Smooth muscle cell (in vitro differentiated cells): ENCODE data around the gene KRT32. TPM values are rescaled to one million over a fixed set of nuclear protein-coding genes. Genes with fewer than 3 reads are reported as not detected.
"Not testable (repeated sequence)": the region's sequence is repeated elsewhere in the genome, so short reads cannot be mapped to it uniquely, and the experiment has no call there.

ENCODE experiments used
- DNase-seq: peaks from one replicate; lab custom pipeline; 2025; ENCODE audit not compliant: unreplicated experiment; lab: John Stamatoyannopoulos, UW
- H2AFZ ChIP-seq: fragments of 200-600 bp; sonication (generic); 2 replicates; pipeline ENCODE4 v1.6.0; 2016; ENCODE audit warnings: antibody characterized with exemption, low read depth, mild to moderate bottlenecking
- H3F3A ChIP-seq: fragments of 200-600 bp; sonication (generic); 2 replicates; pipeline ENCODE4 v1.6.0; 2017; ENCODE audit warnings: antibody characterized with exemption, low read depth
- H3K27ac ChIP-seq: fragments of 200-600 bp; sonication (generic); 2 replicates; pipeline ENCODE4 v1.5.1; 2016; ENCODE audit warnings: low read depth, mild to moderate bottlenecking
- H3K27me3 ChIP-seq: fragments of 200-600 bp; sonication (generic); 2 replicates; pipeline ENCODE4 v1.6.1; 2016; ENCODE audit warnings: low read depth, mild to moderate bottlenecking
- H3K36me3 ChIP-seq: fragments of 200-600 bp; sonication (generic); 2 replicates; pipeline ENCODE4 v1.5.1; 2016; ENCODE audit warnings: low read depth
- H3K4me1 ChIP-seq: fragments of 200-600 bp; sonication (generic); 2 replicates; pipeline ENCODE4 v1.5.1; 2016; ENCODE audit warnings: low read depth
- H3K4me2 ChIP-seq: fragments of 200-600 bp; sonication (generic); 2 replicates; pipeline ENCODE4 v1.6.0; 2016; ENCODE audit warnings: mild to moderate bottlenecking
- H3K4me3 ChIP-seq: fragments of 200-600 bp; sonication (generic); 2 replicates; pipeline ENCODE4 v1.5.1; 2016; ENCODE audit warnings: mild to moderate bottlenecking
- H3K79me2 ChIP-seq: fragments of 200-600 bp; sonication (generic); 2 replicates; pipeline ENCODE4 v1.6.0; 2016; ENCODE audit warnings: low read depth, mild to moderate bottlenecking
- H3K9ac ChIP-seq: fragments of 200-600 bp; sonication (generic); 2 replicates; pipeline ENCODE4 v1.6.0; 2016; ENCODE audit warnings: low read depth
- H3K9me3 ChIP-seq: fragments of 200-600 bp; sonication (generic); replicated peaks from 2 replicates; pipeline ENCODE4 v1.5.1; 2016; ENCODE audit warnings: low read depth
- H4K20me1 ChIP-seq: fragments of 200-600 bp; sonication (generic); 2 replicates; pipeline ENCODE4 v1.6.0; 2016; ENCODE audit warnings: low read depth
- WGBS: methylation state at CpG from one replicate; pipeline ENCODE4 v1.1.7; 2016; ENCODE audit warnings: low lambda C conversion rate; 5-methylcytosine and 5-hydroxymethylcytosine counted together
- polyA plus RNA-seq: library from polyadenylated mRNA; unstranded; fragments of >200 nt; fragmentation: Nextera tagmentation; extraction: Ambion mirVana; gene quantifications from 2 replicates; pipeline ENCODE4 v1.2.1, GENCODE V29; 2016
- total RNA-seq: library from RNA; depleted of rRNA; stranded (reverse); fragments of >200 nt; gene quantifications from 2 replicates; pipeline ENCODE4 v1.2.3, GENCODE V29; 2014
- TF ChIP-seq, protein P1 (sequence below): fragments of 200-600 bp; sonication (generic); IDR thresholded peaks from 2 replicates; pipeline ENCODE4 v1.5.1; 2017; ENCODE audit warnings: borderline replicate concordance, mild to moderate bottlenecking, antibody characterized with exemption; ENCODE audit not compliant: insufficient read depth, poor library complexity, severe bottlenecking

The KRT32 gene
- total and polyA plus RNA-seq, 2 experiments from 2014 or later, result not detected

DNA sequence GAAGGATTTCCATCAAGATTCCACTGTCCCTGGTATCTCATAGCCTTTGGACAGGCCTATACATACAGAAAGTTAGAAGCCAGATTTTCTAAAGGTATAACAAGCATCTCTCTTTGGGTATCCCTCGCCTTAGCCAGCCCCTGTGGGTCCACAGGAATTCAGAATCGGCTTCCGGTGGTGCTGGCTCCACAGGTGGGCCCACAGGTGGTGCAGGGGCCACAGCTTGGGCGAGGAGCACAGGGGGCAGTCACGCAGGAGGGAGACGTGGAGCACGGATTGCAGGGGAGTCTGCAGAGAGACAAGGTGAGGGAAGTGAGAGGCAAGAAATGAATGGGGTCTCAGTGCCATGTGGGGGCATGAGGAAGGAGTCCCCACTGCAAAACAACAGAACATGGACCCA, 29.9 kb downstream of the KRT32 start:
- Histone ChIP-seq H2AFZ (no peak overlapping the region), H3K9ac (no peak overlapping the region), H3K4me1 (no peaks in the 10 kb centered on the region), H3K4me3 (no peak overlapping the region), H3K36me3 (no peaks in the 10 kb centered on the region), H4K20me1 (no peaks in the 10 kb centered on the region), H3K4me2 (no peak overlapping the region), H3F3A (no peaks in the 10 kb centered on the region), H3K27me3 (no peaks in the 10 kb centered on the region), H3K79me2 (no peaks in the 10 kb centered on the region), H3K27ac (no peak overlapping the region), H3K9me3 (no peaks in the 10 kb centered on the region)
- 93% methylated on average over 7 of the region's 7 CpGs for WGBS
- DNase-seq, result no peak
- TF ChIP-seq, protein P1, sequence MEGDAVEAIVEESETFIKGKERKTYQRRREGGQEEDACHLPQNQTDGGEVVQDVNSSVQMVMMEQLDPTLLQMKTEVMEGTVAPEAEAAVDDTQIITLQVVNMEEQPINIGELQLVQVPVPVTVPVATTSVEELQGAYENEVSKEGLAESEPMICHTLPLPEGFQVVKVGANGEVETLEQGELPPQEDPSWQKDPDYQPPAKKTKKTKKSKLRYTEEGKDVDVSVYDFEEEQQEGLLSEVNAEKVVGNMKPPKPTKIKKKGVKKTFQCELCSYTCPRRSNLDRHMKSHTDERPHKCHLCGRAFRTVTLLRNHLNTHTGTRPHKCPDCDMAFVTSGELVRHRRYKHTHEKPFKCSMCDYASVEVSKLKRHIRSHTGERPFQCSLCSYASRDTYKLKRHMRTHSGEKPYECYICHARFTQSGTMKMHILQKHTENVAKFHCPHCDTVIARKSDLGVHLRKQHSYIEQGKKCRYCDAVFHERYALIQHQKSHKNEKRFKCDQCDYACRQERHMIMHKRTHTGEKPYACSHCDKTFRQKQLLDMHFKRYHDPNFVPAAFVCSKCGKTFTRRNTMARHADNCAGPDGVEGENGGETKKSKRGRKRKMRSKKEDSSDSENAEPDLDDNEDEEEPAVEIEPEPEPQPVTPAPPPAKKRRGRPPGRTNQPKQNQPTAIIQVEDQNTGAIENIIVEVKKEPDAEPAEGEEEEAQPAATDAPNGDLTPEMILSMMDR, result no peak

DNA sequence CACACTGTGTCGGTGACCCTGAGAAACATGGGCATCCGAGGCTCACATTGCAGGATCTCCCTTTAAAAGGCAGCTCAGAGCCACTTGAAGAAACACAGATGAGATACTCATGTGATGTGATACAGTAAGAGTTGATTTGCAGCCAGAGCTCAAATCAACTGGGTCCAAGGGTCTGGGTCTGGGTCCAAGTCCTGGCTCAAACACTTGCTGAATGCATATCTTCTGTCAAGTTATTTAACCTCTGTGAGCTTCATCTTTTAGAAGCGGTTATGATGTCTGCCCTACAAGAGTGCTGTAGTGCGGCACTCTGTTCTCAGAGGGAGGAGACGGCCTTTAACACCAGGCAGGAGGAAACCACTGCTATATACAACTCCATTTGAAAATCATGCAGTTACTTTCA, 32.8 kb downstream of the KRT32 start:
- Histone ChIP-seq H3K4me2 (no peak overlapping the region), H3K9me3 (no peaks in the 10 kb centered on the region), H3K4me3 (no peak overlapping the region), H3K27ac (no peak overlapping the region), H3K9ac (no peak overlapping the region), H3K4me1 (no peaks in the 10 kb centered on the region), H2AFZ (no peak overlapping the region), H4K20me1 (no peaks in the 10 kb centered on the region), H3K27me3 (no peaks in the 10 kb centered on the region), H3K36me3 (no peaks in the 10 kb centered on the region), H3K79me2 (no peaks in the 10 kb centered on the region), H3F3A (no peaks in the 10 kb centered on the region)
- TF ChIP-seq, protein P1, result no peak
- WGBS, result 81% methylated on average over 5 of the region's 5 CpGs
- no peak for DNase-seq

DNA sequence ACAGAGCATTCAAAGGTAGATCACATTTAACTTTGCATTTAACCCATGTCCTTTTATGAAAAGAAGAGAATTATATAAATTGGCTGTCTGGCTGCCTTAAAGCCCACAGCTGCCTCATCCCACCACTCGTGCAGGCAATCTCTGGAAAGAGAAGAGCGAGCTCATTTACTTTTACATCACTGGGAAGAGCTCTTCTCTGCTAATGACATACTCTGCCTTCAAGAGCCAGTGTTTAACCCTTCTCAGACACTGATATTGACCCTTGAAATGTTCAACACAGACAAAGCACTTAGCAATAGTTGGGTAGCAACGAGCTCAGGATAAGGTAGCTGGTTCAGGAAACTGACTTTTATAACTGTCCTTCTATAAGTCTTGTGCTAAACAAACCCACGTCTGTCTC, 33.2 kb downstream of the KRT32 start:
- H3K36me3 ChIP-seq, result no peaks in the 10 kb centered on the region
- whole genome bisulfite sequencing, result 60% methylated on average over 4 of the region's 4 CpGs
- H3K79me2 ChIP-seq, result no peaks in the 10 kb centered on the region
- no peaks in the 10 kb centered on the region for H4K20me1 ChIP-seq
- H3K4me1 ChIP-seq, result no peaks in the 10 kb centered on the region
- no peak overlapping the region for H3K4me2 ChIP-seq
- no peak overlapping the region for H2AFZ ChIP-seq
- no peaks in the 10 kb centered on the region for H3K9me3 ChIP-seq
- DNase-seq, result no peak
- no peak overlapping the region for H3K9ac ChIP-seq
- no peak overlapping the region for H3K4me3 ChIP-seq
- no peaks in the 10 kb centered on the region for H3F3A ChIP-seq
- H3K27ac ChIP-seq, result no peak overlapping the region
- H3K27me3 ChIP-seq, result no peaks in the 10 kb centered on the region
- TF ChIP-seq, protein P1, result no peak

DNA sequence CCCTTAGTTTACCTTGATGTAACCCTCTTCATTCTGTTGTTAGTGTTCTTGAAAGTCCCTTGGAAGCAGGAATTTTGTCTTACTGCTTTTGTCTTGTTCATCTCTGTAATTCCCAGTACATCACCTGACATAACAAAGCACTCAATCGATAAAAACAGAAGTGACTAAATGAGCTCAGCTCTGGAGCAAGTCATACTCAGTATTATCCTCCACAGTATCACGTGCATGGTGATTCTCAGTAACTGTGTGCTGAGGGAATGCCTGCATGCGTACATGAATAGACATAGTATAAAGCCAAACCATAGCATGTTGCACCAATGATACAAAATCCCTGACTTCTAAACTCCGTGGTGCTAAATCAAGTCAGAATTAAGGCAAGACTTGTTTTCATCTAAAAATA, 33.6 kb downstream of the KRT32 start:
- TF ChIP-seq, protein P1, result no peak
- H3K36me3 ChIP-seq, result no peaks in the 10 kb centered on the region

DNA sequence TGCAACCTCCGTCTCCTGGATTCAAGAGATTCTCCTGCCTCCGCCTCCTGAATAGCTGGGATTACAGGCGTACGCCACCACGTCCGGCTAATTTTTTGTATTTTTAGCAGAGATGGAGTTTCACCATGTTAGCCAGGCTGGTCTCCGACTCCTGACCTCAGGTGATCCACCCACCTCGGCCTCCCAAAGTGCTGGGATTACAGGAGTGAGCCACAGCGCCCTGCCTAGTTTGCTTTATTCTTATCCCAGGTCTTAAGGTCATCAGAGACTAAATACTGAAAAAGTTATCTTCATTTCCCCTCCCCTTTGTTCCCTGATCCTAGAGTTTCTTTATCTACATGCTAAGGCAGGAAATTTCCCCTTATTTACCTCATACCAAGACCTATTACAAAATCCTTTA, 36.8 kb downstream of the KRT32 start:
- WGBS, result 96% methylated on average over 9 of the region's 9 CpGs
- not testable (repeated sequence) for H3K4me3 ChIP-seq, H4K20me1 ChIP-seq

More for the DNA sequence above, 33.6 kb downstream of the KRT32 start:
- no peak overlapping the region for H2AFZ ChIP-seq
- DNase-seq, result no peak
- H3K27ac ChIP-seq, result no peak overlapping the region
- H3K4me2 ChIP-seq, result no peak overlapping the region
- H3F3A ChIP-seq, result no peaks in the 10 kb centered on the region
- no peak overlapping the region for H3K4me3 ChIP-seq
- no peak overlapping the region for H3K9ac ChIP-seq
- 63% methylated on average over 4 of the region's 4 CpGs for WGBS
- H4K20me1 ChIP-seq, result no peaks in the 10 kb centered on the region
- H3K79me2 ChIP-seq, result no peaks in the 10 kb centered on the region
- no peaks in the 10 kb centered on the region for H3K4me1 ChIP-seq
- no peaks in the 10 kb centered on the region for H3K9me3 ChIP-seq
- H3K27me3 ChIP-seq, result no peaks in the 10 kb centered on the region

More for the DNA sequence above, 36.8 kb downstream of the KRT32 start:
- not testable (repeated sequence) for H3F3A ChIP-seq, H3K36me3 ChIP-seq, H3K4me2 ChIP-seq, H3K4me1 ChIP-seq, H3K79me2 ChIP-seq, H3K27ac ChIP-seq, H2AFZ ChIP-seq, H3K9ac ChIP-seq, DNase-seq, H3K27me3 ChIP-seq, H3K9me3 ChIP-seq
